Measurements from ENCODE around the gene MAMDC2.

The MAMDC2 gene

DNA sequence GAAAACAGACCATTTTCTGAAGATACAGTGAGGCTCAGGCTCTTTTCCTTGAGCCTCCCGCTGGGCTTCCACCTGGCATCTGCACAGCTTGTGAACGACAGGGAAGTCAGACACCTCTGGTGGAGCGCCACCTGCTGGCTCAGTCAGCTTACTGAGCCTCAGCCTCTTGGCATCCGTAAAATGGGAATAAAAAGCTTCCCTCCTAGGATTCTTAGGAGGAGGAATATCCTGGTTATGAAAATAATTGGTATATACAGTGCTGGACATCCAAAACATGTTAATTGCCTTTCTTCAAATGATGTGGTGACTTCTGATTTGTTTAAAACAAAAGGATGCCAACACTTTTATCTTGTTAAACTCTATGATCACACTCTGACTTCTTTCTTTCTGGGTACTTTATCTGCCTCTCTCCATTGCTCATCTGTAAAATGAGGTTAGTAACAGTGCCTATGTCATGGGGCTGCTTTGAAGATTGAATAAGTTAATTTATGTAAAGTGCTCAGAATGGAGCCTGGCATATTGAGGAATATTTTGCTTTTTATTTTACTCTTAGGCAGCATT, 67.5 kb downstream of the MAMDC2 start:
- Histone ChIP-seq H3K27me3 (ENCODE audit: control insufficient read depth in 1 of 2, insufficient read depth in 2 of 2, low read length in 2 of 2) (no peaks in the 10 kb centered on the region), H3K9me3 (ENCODE audit: low read length) (no peaks in the 10 kb centered on the region), H3K4me1 (ENCODE audit: insufficient read depth, low read length) (peaks cover 53% of the 10 kb centered on the region), H3K4me3 (ENCODE audit: low read depth in 1 of 2, low read length in 2 of 2) (no peak overlapping the region), H3K27ac (ENCODE audit: low read depth, low read length) (peak overlapping the region; percentile 59), H3K9ac (ENCODE audit: low read length) (peak overlapping the region; percentile 3), H3K36me3 (ENCODE audit: insufficient read depth, low read length) (peaks cover 74% of the 10 kb centered on the region)

DNA sequence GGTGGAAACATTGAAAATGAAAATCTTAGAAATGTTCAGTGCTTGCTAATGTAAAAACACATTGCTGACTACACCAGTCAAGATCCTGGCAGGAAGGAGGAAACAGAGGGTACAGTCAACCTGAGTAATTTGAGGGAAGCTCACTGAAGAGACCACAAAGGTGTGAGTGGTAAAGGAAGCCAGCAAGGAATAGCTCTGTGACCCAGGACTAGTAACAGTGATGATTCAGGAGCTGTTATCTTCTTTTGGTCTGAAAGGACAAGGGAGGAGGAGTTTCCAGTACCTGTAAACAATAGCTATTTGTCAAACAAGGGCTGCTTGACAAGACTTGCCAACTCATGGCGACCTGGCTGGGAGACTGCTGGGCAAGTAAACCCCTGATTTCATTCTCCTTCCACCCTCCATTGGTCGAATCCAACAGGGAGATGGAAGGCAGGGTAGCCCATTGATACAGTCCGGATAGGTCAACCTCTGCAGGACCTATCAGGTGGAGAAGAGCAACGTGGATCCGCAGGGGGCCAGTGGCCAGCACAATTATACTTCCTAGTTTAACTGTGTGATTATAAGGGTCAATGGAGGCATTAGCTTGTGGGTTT, 68.1 kb downstream of the MAMDC2 start:
- Histone ChIP-seq H3K27ac (ENCODE audit: low read depth, low read length) (peak overlapping the region; percentile 25), H3K9me3 (ENCODE audit: low read length) (no peaks in the 10 kb centered on the region), H3K4me3 (ENCODE audit: low read depth in 1 of 2, low read length in 2 of 2) (no peak overlapping the region), H3K27me3 (ENCODE audit: control insufficient read depth in 1 of 2, insufficient read depth in 2 of 2, low read length in 2 of 2) (no peaks in the 10 kb centered on the region), H3K4me1 (ENCODE audit: insufficient read depth, low read length) (peaks cover 51% of the 10 kb centered on the region), H3K9ac (ENCODE audit: low read length) (peak overlapping the region; percentile 3), H3K36me3 (ENCODE audit: insufficient read depth, low read length) (peaks cover 80% of the 10 kb centered on the region)

DNA sequence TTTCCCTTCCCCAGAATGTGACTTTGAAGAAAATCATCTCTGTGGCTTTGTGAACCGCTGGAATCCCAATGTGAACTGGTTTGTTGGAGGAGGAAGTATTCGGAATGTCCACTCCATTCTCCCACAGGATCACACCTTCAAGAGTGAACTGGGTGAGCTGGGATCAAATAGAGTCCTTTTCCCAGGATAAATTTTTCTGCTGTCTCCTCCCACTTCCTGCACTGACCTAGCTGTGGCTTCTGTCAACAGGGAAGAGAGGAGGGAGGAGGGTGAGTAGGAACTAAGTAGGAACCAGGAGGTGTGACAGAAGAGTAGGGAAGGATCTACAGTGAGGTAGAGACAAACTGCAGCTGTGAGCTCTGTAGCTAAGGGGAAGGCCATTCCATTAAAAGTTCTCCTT, 69.3 kb downstream of the MAMDC2 start:
- no peak overlapping the region for H3K9ac ChIP-seq (ENCODE audit: low read length)
- peak overlapping the region; percentile 27 for H3K27ac ChIP-seq (ENCODE audit: low read depth, low read length)
- peaks cover 88% of the 10 kb centered on the region for H3K36me3 ChIP-seq (ENCODE audit: insufficient read depth, low read length)
- peaks cover 39% of the 10 kb centered on the region for H3K4me1 ChIP-seq (ENCODE audit: insufficient read depth, low read length)
- no peak overlapping the region for H3K4me3 ChIP-seq (ENCODE audit: low read depth in 1 of 2, low read length in 2 of 2)
- no peaks in the 10 kb centered on the region for H3K27me3 ChIP-seq (ENCODE audit: control insufficient read depth in 1 of 2, insufficient read depth in 2 of 2, low read length in 2 of 2)
- no peaks in the 10 kb centered on the region for H3K9me3 ChIP-seq (ENCODE audit: low read length)

DNA sequence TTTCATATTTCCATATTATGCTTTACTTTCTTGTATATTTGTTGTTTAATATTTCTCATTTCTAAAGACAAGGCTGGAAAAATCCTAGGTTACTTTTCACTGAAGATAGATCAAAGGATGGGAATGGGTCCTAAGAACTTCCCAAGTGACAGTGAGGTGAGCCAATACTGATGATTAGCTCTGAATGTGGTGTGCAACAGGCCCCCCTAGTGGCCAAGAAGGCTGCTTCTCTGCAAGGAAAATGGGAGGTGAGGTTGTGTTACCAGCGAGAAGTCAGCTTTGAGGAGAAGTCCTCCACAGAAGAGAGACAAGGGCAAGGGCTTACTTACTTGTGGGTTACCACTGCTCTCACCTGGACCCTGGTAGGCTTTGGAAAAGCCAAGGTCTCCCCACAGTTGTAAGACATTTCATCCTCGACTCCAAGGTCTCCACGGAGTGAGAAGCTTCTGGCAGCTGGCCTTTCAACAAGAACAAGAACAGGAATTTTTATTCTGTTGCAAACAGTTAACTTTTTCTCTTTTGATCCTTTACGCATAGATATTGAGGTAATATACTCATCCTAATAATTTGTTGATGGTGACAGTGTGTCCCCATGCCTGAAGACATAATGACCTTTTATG, 69.9 kb downstream of the MAMDC2 start:
- H3K36me3 ChIP-seq (ENCODE audit: insufficient read depth, low read length) = peaks cover 88% of the 10 kb centered on the region
- H3K27me3 ChIP-seq (ENCODE audit: control insufficient read depth in 1 of 2, insufficient read depth in 2 of 2, low read length in 2 of 2) = no peaks in the 10 kb centered on the region
- no peak overlapping the region for H3K4me3 ChIP-seq (ENCODE audit: low read depth in 1 of 2, low read length in 2 of 2)
- no peak overlapping the region for H3K9ac ChIP-seq (ENCODE audit: low read length)
- H3K4me1 ChIP-seq (ENCODE audit: insufficient read depth, low read length) = peaks cover 39% of the 10 kb centered on the region
- no peaks in the 10 kb centered on the region for H3K9me3 ChIP-seq (ENCODE audit: low read length)
- peak overlapping the region; percentile 27 for H3K27ac ChIP-seq (ENCODE audit: low read depth, low read length)

DNA sequence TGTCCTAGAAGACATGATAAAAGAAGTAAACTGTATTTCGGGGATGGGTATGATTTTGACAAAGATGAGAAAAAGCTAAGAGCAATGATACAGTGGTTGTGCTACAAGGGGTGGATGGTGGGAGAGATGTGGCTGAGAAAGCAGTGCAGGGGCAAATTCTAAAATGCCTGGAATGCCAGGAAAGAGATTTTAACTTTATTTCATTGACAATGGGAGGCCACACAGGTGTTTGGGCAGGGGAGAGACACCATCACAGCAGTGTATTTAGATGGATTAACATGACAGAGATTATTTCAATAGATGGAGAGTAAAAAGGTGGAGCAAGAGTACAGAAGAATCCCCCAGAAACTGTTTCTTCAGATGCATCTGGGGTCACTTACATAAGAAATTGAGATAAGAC, 71.2 kb downstream of the MAMDC2 start:
- no peak overlapping the region for H3K27ac ChIP-seq (ENCODE audit: low read depth, low read length)
- no peak overlapping the region for H3K4me3 ChIP-seq (ENCODE audit: low read depth in 1 of 2, low read length in 2 of 2)
- H3K36me3 ChIP-seq (ENCODE audit: insufficient read depth, low read length) = peaks cover 87% of the 10 kb centered on the region

DNA sequence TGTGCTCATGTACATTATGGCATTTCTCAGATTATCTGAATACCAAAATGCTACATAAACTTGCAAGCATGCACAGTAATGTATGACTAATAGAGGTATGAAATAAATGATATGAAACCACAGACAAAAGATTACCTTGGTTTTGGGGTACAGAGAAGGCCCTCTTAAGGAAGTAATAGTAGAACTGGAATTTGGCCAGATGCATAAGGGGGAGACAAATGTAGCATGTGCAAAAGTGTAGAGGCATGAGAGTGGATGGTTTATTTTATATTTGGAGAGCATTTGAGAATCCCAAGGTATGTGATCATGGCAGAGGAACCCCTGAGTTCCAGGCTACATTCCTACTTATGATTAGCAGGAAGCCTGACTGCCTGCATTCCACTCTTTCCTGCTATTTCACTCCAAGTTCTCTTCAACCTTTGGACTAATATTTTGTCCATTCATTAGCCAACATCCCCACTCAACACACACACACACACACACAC, 74.2 kb downstream of the MAMDC2 start:
- Histone ChIP-seq H3K9me3 (ENCODE audit: low read length) (no peaks in the 10 kb centered on the region), H3K4me1 (ENCODE audit: insufficient read depth, low read length) (peaks cover 25% of the 10 kb centered on the region), H3K36me3 (ENCODE audit: insufficient read depth, low read length) (peaks cover 90% of the 10 kb centered on the region), H3K9ac (ENCODE audit: low read length) (no peak overlapping the region), H3K4me3 (ENCODE audit: low read depth in 1 of 2, low read length in 2 of 2) (no peak overlapping the region), H3K27ac (ENCODE audit: low read depth, low read length) (no peak overlapping the region), H3K27me3 (ENCODE audit: control insufficient read depth in 1 of 2, insufficient read depth in 2 of 2, low read length in 2 of 2) (no peaks in the 10 kb centered on the region)

More for the DNA sequence above, 71.2 kb downstream of the MAMDC2 start:
- Histone ChIP-seq H3K9ac (ENCODE audit: low read length) (no peak overlapping the region), H3K27me3 (ENCODE audit: control insufficient read depth in 1 of 2, insufficient read depth in 2 of 2, low read length in 2 of 2) (no peaks in the 10 kb centered on the region), H3K4me1 (ENCODE audit: insufficient read depth, low read length) (peaks cover 33% of the 10 kb centered on the region), H3K9me3 (ENCODE audit: low read length) (no peaks in the 10 kb centered on the region)

DNA sequence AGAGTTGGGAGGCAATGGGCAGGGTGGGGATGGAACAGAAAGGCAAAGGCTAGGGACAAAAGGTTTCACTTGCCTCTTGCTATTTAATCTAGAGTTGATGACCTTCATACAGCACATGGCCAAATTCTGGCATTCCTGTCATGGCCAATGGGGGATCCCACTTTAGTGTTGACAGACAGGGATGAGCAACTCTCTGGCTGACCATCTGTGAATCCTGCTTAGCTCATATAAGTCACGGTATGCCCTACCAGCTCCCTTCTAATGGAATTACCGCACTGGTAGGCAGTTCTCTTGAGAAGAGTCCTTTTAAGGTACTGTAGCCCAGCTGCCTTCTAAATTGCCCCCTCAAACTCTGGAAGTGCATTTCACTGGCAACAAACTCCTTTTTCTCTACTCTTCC, 76.1 kb downstream of the MAMDC2 start:
- peaks cover 90% of the 10 kb centered on the region for H3K36me3 ChIP-seq (ENCODE audit: insufficient read depth, low read length)
- no peak overlapping the region for H3K4me3 ChIP-seq (ENCODE audit: low read depth in 1 of 2, low read length in 2 of 2)
- H3K27me3 ChIP-seq (ENCODE audit: control insufficient read depth in 1 of 2, insufficient read depth in 2 of 2, low read length in 2 of 2) = no peaks in the 10 kb centered on the region
- no peak overlapping the region for H3K9ac ChIP-seq (ENCODE audit: low read length)
- no peaks in the 10 kb centered on the region for H3K9me3 ChIP-seq (ENCODE audit: low read length)
- H3K4me1 ChIP-seq (ENCODE audit: insufficient read depth, low read length) = peaks cover 21% of the 10 kb centered on the region
- H3K27ac ChIP-seq (ENCODE audit: low read depth, low read length) = no peak overlapping the region

DNA sequence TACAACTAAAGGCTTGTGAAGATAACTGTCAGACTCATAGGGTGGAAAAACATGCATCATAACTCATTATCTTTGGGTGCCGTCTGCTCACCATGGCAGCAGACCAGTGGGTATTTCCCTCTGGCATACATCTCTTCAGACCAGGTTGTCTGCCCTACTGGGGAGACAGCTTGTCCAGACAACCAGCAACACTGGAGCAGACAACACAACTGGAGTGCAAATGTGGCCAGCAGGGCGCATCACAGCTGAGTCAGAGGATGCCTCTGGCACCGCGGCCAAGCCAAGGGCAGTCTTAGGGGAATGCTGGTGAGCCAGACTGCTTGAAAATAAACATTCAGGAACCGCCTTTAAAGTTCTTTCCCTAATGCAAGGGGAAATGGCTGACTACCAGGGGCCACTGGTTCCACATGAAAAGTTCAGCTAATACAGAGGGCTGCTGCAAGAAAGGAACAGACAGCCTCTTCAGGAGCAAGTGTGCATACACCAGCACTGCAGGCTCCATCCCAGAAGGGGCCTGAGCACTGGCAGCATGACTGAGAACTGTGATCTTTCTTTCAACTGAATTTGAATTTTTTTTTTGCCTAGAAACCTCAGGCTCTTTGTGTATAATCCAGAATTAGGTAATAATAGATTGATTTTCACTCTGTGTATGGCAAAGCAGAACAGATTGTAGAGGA, 77.3 kb downstream of the MAMDC2 start:
- Histone ChIP-seq H3K4me1 (ENCODE audit: insufficient read depth, low read length) (peaks cover 21% of the 10 kb centered on the region), H3K27me3 (ENCODE audit: control insufficient read depth in 1 of 2, insufficient read depth in 2 of 2, low read length in 2 of 2) (no peaks in the 10 kb centered on the region), H3K9me3 (ENCODE audit: low read length) (no peaks in the 10 kb centered on the region), H3K4me3 (ENCODE audit: low read depth in 1 of 2, low read length in 2 of 2) (no peak overlapping the region), H3K36me3 (ENCODE audit: insufficient read depth, low read length) (peaks cover 93% of the 10 kb centered on the region), H3K9ac (ENCODE audit: low read length) (no peak overlapping the region), H3K27ac (ENCODE audit: low read depth, low read length) (peak overlapping the region; percentile 17)

DNA sequence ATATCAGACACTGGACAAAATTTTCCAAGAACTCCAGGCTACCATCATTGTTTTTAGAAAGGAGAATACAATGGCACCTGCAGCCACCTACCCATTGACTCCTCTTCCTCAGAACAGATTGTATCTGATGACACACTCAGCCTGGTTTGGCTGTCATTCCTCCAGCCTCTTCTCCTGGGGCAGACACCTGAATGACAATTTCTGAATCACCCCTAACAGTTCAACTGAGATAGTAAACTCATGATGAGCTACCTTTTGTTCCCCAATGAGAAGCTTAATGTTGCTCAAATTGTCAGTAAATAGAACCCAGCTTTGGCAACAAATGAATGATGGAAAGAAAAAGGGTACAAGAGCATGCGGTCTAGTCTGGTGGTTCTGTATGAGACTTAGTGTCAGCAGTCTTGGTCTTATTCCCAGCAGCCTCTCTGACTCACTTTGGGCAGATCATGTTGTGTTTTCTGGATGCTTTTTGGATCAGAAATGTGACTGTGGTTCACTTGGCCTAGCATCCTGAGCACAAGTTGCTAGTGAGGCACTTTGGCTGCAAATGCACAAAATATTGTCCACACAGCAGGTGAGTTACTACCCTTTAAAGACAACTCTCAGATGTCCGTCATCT, 78.3 kb downstream of the MAMDC2 start:
- Histone ChIP-seq H3K27ac (ENCODE audit: low read depth, low read length) (peak overlapping the region; percentile 17), H3K27me3 (ENCODE audit: control insufficient read depth in 1 of 2, insufficient read depth in 2 of 2, low read length in 2 of 2) (no peaks in the 10 kb centered on the region), H3K9me3 (ENCODE audit: low read length) (no peaks in the 10 kb centered on the region), H3K36me3 (ENCODE audit: insufficient read depth, low read length) (peaks cover 93% of the 10 kb centered on the region), H3K4me3 (ENCODE audit: low read depth in 1 of 2, low read length in 2 of 2) (no peak overlapping the region), H3K4me1 (ENCODE audit: insufficient read depth, low read length) (peaks cover 21% of the 10 kb centered on the region), H3K9ac (ENCODE audit: low read length) (no peak overlapping the region)

DNA sequence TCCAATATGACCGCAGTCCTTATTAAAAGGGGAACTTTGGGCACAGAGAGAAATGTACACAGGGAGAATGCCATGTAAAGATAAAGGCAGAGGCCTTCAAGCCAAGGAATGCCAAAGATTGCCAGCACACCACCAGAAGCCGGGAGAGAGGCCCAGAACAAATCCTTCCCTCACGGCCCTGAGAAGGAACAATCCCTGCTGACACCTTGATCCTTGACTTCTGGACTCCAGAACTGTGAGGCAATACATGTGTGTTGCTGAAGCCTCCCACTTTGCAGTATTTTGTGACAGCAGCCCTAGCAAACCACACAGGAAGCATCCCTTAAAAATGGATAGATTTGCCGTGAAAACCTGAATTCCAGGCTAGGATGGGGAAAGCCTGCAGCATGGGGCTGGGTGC, 80.0 kb downstream of the MAMDC2 start:
- Histone ChIP-seq H3K4me3 (ENCODE audit: low read depth in 1 of 2, low read length in 2 of 2) (no peak overlapping the region), H3K27ac (ENCODE audit: low read depth, low read length) (no peak overlapping the region), H3K36me3 (ENCODE audit: insufficient read depth, low read length) (peaks cover 93% of the 10 kb centered on the region), H3K9ac (ENCODE audit: low read length) (no peak overlapping the region), H3K4me1 (ENCODE audit: insufficient read depth, low read length) (peaks cover 21% of the 10 kb centered on the region), H3K9me3 (ENCODE audit: low read length) (no peaks in the 10 kb centered on the region), H3K27me3 (ENCODE audit: control insufficient read depth in 1 of 2, insufficient read depth in 2 of 2, low read length in 2 of 2) (no peaks in the 10 kb centered on the region)

DNA sequence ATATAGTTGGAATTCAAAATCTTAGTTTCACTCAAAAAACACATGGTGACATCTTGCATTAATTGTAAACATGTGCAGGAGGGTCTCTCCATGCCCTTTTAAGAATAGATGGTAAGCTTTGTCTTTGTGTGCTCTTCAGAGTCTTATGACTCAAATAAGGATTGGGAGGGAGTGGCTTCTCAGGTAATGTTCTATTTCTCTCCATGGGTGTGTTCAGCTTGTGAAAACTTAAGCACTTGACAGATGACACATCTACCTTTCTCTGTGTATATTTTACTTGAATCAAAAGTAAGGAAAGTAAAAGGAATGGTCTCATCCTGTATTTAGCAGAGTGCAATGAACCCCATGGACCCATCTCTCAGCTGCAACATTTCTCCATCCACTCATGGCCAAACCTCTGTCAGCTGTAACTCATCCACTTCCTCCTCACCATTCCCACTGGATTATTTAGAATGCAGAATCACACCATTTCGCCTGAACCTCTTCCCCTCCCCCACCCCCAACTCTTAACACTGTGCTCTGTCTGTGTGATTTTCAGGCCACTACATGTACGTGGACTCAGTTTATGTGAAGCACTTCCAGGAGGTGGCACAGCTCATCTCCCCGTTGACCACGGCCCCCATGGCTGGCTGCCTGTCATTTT, 82.1 kb downstream of the MAMDC2 start:
- H3K36me3 ChIP-seq (ENCODE audit: insufficient read depth, low read length) = peaks cover 94% of the 10 kb centered on the region
- no peaks in the 10 kb centered on the region for H3K9me3 ChIP-seq (ENCODE audit: low read length)
- H3K4me1 ChIP-seq (ENCODE audit: insufficient read depth, low read length) = peaks cover 12% of the 10 kb centered on the region
- H3K27ac ChIP-seq (ENCODE audit: low read depth, low read length) = no peak overlapping the region
- no peaks in the 10 kb centered on the region for H3K27me3 ChIP-seq (ENCODE audit: control insufficient read depth in 1 of 2, insufficient read depth in 2 of 2, low read length in 2 of 2)
- no peak overlapping the region for H3K4me3 ChIP-seq (ENCODE audit: low read depth in 1 of 2, low read length in 2 of 2)
- no peak overlapping the region for H3K9ac ChIP-seq (ENCODE audit: low read length)

All from muscle layer of colon (tissue), 2 donors.